Mesenchymal stem cell (in vitro differentiated cells and primary cell): ENCODE measurements around the gene PLEKHG4B.
A peak's percentile ranks its signal among the peaks of the same experiment; 100 is the strongest.

Experiments
- DNase-seq: peaks from one replicate; pipeline ENCODE4 v3.0.0-alpha.2; 2013
- H2AFZ ChIP-seq: one replicate; pipeline ENCODE4 v1.6.1; 2013; ENCODE audit warnings: low read depth, mild to moderate bottlenecking, control low read depth, inconsistent platforms, low read length, moderate library complexity
- H2AK5ac ChIP-seq: 2 replicates; pipeline ENCODE4 v1.6.1; 2013; ENCODE audit warnings: low read length, moderate library complexity, mild to moderate bottlenecking, inconsistent platforms; ENCODE audit not compliant: severe bottlenecking
- H2BK120ac ChIP-seq: one replicate; pipeline ENCODE4 v1.6.1; 2013; ENCODE audit warnings: low read depth, mild to moderate bottlenecking, inconsistent platforms, low read length, moderate library complexity
- H2BK12ac ChIP-seq, 2 experiments: one replicate each; pipeline ENCODE4 v1.6.1; 2013; ENCODE audit warnings: inconsistent platforms in 2 of 2, low read length in 2 of 2, mild to moderate bottlenecking in 2 of 2, moderate library complexity in 2 of 2, control low read depth in 1 of 2
- H2BK15ac ChIP-seq: one replicate; pipeline ENCODE4 v1.6.1; 2013; ENCODE audit warnings: mild to moderate bottlenecking, low read depth, inconsistent platforms; ENCODE audit not compliant: poor library complexity, severe bottlenecking
- H2BK5ac ChIP-seq: 2 replicates; pipeline ENCODE4 v1.6.1; 2013; ENCODE audit warnings: low read depth, mild to moderate bottlenecking, low read length, control low read depth, inconsistent platforms; ENCODE audit not compliant: poor library complexity, severe bottlenecking
- H3K14ac ChIP-seq, 2 experiments: one replicate each; pipeline ENCODE4 v1.6.1; 2013; ENCODE audit warnings: inconsistent platforms in 2 of 2, low read length in 2 of 2, control low read depth in 1 of 2, mild to moderate bottlenecking in 1 of 2, moderate library complexity in 1 of 2
- H3K18ac ChIP-seq, 2 experiments: one replicate each; pipeline ENCODE4 v1.6.1; 2013; ENCODE audit warnings: inconsistent platforms in 2 of 2, low read length in 2 of 2, control low read depth in 1 of 2, low read depth in 1 of 2, mild to moderate bottlenecking in 1 of 2
- H3K23ac ChIP-seq, 2 experiments: one replicate each; pipeline ENCODE4 v1.6.1; 2013; ENCODE audit warnings: inconsistent platforms in 2 of 2, low read length in 2 of 2, mild to moderate bottlenecking in 2 of 2, moderate library complexity in 2 of 2, control low read depth in 1 of 2
- H3K27ac ChIP-seq: 2 replicates; pipeline ENCODE4 v1.5.1; 2013; ENCODE audit warnings: mild to moderate bottlenecking, moderate library complexity, low read length, control low read depth, inconsistent platforms; ENCODE audit not compliant: poor library complexity, severe bottlenecking
- H3K27me3 ChIP-seq, 2 experiments: 2 replicates each; pipeline versions ENCODE4 v1.6.1 to v1.7.0; 2013; ENCODE audit warnings: low read length in 2 of 2, mild to moderate bottlenecking in 2 of 2, moderate library complexity in 2 of 2, control low read depth in 1 of 2, inconsistent platforms in 1 of 2; ENCODE audit not compliant: control insufficient read depth in 1 of 2, insufficient read depth in 1 of 2
- H3K36me3 ChIP-seq, 2 experiments: 2 replicates each; pipeline versions ENCODE4 v1.6.1 to v1.7.0; 2013; ENCODE audit warnings: low read length in 2 of 2, control low read depth in 1 of 2, inconsistent platforms in 1 of 2, low read depth in 1 of 2, mild to moderate bottlenecking in 1 of 2; ENCODE audit not compliant: insufficient read depth in 2 of 2, control insufficient read depth in 1 of 2
- H3K4ac ChIP-seq, 2 experiments: one replicate each; pipeline ENCODE4 v1.6.1; 2013; ENCODE audit warnings: inconsistent platforms in 2 of 2, low read length in 2 of 2, mild to moderate bottlenecking in 2 of 2, moderate library complexity in 2 of 2, control low read depth in 1 of 2, low read depth in 1 of 2
- H3K4me1 ChIP-seq: 2 replicates; pipeline ENCODE4 v1.6.1; 2013; ENCODE audit warnings: low read depth, low read length, control low read depth; ENCODE audit not compliant: control insufficient read depth, insufficient read depth
- H3K4me2 ChIP-seq: 2 replicates; pipeline ENCODE4 v1.6.1; 2013; ENCODE audit warnings: low read length, mild to moderate bottlenecking, inconsistent platforms; ENCODE audit not compliant: poor library complexity, severe bottlenecking
- H3K4me3 ChIP-seq, 2 experiments: 2 replicates each; pipeline versions ENCODE4 v1.5.1 to v1.7.0; 2013; ENCODE audit warnings: low read length in 2 of 2, mild to moderate bottlenecking in 2 of 2, control low read depth in 1 of 2, low read depth in 1 of 2; ENCODE audit not compliant: insufficient read depth in 1 of 2
- H3K79me1 ChIP-seq: replicated peaks from 2 replicates; pipeline ENCODE4 v1.6.1; 2013; ENCODE audit warnings: mild to moderate bottlenecking, control low read depth, low read length, inconsistent platforms; ENCODE audit not compliant: poor library complexity, severe bottlenecking
- H3K9ac ChIP-seq: 2 replicates; pipeline ENCODE4 v1.7.0; 2013; ENCODE audit warnings: mild to moderate bottlenecking, low read length, moderate library complexity
- H3K9me3 ChIP-seq: 2 replicates; pipeline ENCODE4 v1.7.0; 2013; ENCODE audit warnings: mild to moderate bottlenecking, low read length; ENCODE audit not compliant: control insufficient read depth
- H4K8ac ChIP-seq: one replicate; pipeline ENCODE4 v1.6.1; 2013; ENCODE audit warnings: inconsistent platforms, mild to moderate bottlenecking, low read length, moderate library complexity
- H4K91ac ChIP-seq: one replicate; pipeline ENCODE4 v1.6.1; 2013; ENCODE audit warnings: mild to moderate bottlenecking, low read length, inconsistent platforms
- WGBS: methylation state at CpG from one replicate; pipeline ENCODE4 v1.1.7; 2013; ENCODE audit warnings: mixed read lengths; 5-methylcytosine and 5-hydroxymethylcytosine counted together

Gene PLEKHG4B

GRCh38 chr5:206406-206805 lies 114.4 kb downstream of the PLEKHG4B start:
- WGBS: 80% methylated on average over 11 of the region's 11 CpGs

GRCh38 chr5:206927-207536 lies 115.1 kb downstream of the PLEKHG4B start:
- H2BK15ac ChIP-seq: no peak overlapping the region

More at GRCh38 chr5:206406-206805, 114.4 kb downstream of the PLEKHG4B start:
- Histone ChIP-seq H2BK15ac (no peak overlapping the region), H2BK120ac (no peak overlapping the region), H3K36me3 (peaks cover 32 to 42% of the 10 kb centered on the region in 2 experiments), H3K23ac (no peak overlapping the region), H3K4me1 (peaks cover 3% of the 10 kb centered on the region), H2BK12ac (no peak overlapping the region), H3K4ac (no peak overlapping the region), H3K14ac (no peak overlapping the region), H2BK5ac (no peak overlapping the region), H3K79me1 (peaks cover 45% of the 10 kb centered on the region), H3K27me3 (no peaks in the 10 kb centered on the region), H3K18ac (no peak overlapping the region), H3K4me3 (no peak overlapping the region), H4K8ac (no peak overlapping the region), H3K4me2 (no peak overlapping the region), H3K27ac (no peak overlapping the region), H2AK5ac (no peak overlapping the region), H3K9me3 (no peaks in the 10 kb centered on the region), H2AFZ (no peak overlapping the region), H4K91ac (no peak overlapping the region), H3K9ac (peak overlapping the region; percentile 17)
- DNase-seq: peak; percentile 28

GRCh38 chr5:207599-207998 lies 115.6 kb downstream of the PLEKHG4B start:
- H2BK120ac ChIP-seq: no peak overlapping the region
- H3K4ac ChIP-seq: no peak overlapping the region
- H3K14ac ChIP-seq: no peak overlapping the region
- no peaks in the 10 kb centered on the region for H3K27me3 ChIP-seq
- H2BK12ac ChIP-seq: no peak overlapping the region
- no peak overlapping the region for H4K8ac ChIP-seq
- no peak overlapping the region for H3K9ac ChIP-seq
- no peak overlapping the region for H3K23ac ChIP-seq
- no peak overlapping the region for H3K4me3 ChIP-seq
- no peaks in the 10 kb centered on the region for H3K9me3 ChIP-seq
- no peak overlapping the region for H3K27ac ChIP-seq
- WGBS: 97% methylated on average over 7 of the region's 14 CpGs
- no peak overlapping the region for H2AFZ ChIP-seq
- no peak overlapping the region for H2BK15ac ChIP-seq
- peaks cover 3% of the 10 kb centered on the region for H3K4me1 ChIP-seq
- H3K4me2 ChIP-seq: no peak overlapping the region
- peaks cover 34% of the 10 kb centered on the region for H3K79me1 ChIP-seq
- H4K91ac ChIP-seq: no peak overlapping the region
- H3K18ac ChIP-seq: no peak overlapping the region
- no peak overlapping the region for H2AK5ac ChIP-seq
- peaks cover 27 to 33% of the 10 kb centered on the region in 2 experiments for H3K36me3 ChIP-seq
- DNase-seq: no peak
- H2BK5ac ChIP-seq: no peak overlapping the region

More at GRCh38 chr5:206927-207536, 115.1 kb downstream of the PLEKHG4B start:
- no peaks in the 10 kb centered on the region for H3K27me3 ChIP-seq
- H3K4me1 ChIP-seq: peaks cover 3% of the 10 kb centered on the region
- no peak overlapping the region for H3K4ac ChIP-seq
- WGBS: 86% methylated on average over 8 of the region's 8 CpGs
- no peak overlapping the region for H4K8ac ChIP-seq
- no peak overlapping the region for H3K23ac ChIP-seq
- no peak overlapping the region for H3K18ac ChIP-seq
- peaks cover 27 to 38% of the 10 kb centered on the region in 2 experiments for H3K36me3 ChIP-seq
- H4K91ac ChIP-seq: no peak overlapping the region
- no peak overlapping the region for H2AK5ac ChIP-seq
- no peak overlapping the region for H2BK12ac ChIP-seq
- no peak overlapping the region for H2BK5ac ChIP-seq
- no peak overlapping the region for H3K4me2 ChIP-seq
- H3K9ac ChIP-seq: no peak overlapping the region
- no peak overlapping the region for H3K27ac ChIP-seq
- H3K14ac ChIP-seq: no peak overlapping the region
- H3K4me3 ChIP-seq: no peak overlapping the region
- no peak overlapping the region for H2BK120ac ChIP-seq
- H2AFZ ChIP-seq: no peak overlapping the region
- DNase-seq: no peak
- no peaks in the 10 kb centered on the region for H3K9me3 ChIP-seq
- H3K79me1 ChIP-seq: peaks cover 39% of the 10 kb centered on the region

GRCh38 chr5:208449-209114 lies 116.6 kb downstream of the PLEKHG4B start:
- H2BK5ac ChIP-seq: no peak overlapping the region
- no peak overlapping the region for H2AK5ac ChIP-seq
- no peak overlapping the region for H2BK15ac ChIP-seq
- H3K9me3 ChIP-seq: peaks cover 2% of the 10 kb centered on the region
- WGBS: 95% methylated on average over 15 of the region's 15 CpGs
- no peak overlapping the region for H3K14ac ChIP-seq
- H3K36me3 ChIP-seq: peaks cover 25 to 31% of the 10 kb centered on the region in 2 experiments
- no peak overlapping the region for H3K27ac ChIP-seq
- no peak overlapping the region for H2BK12ac ChIP-seq
- no peak overlapping the region for H4K91ac ChIP-seq
- no peak overlapping the region for H4K8ac ChIP-seq
- H3K4me2 ChIP-seq: no peak overlapping the region
- H3K4me3 ChIP-seq: no peak overlapping the region
- H3K18ac ChIP-seq: no peak overlapping the region
- H3K27me3 ChIP-seq: no peaks in the 10 kb centered on the region
- no peak overlapping the region for H3K4ac ChIP-seq
- no peak overlapping the region for H2AFZ ChIP-seq
- no peak overlapping the region for H3K9ac ChIP-seq
- no peak overlapping the region for H3K23ac ChIP-seq
- peaks cover 31% of the 10 kb centered on the region for H3K79me1 ChIP-seq
- H3K4me1 ChIP-seq: peaks cover 3% of the 10 kb centered on the region
- no peak overlapping the region for H2BK120ac ChIP-seq
- DNase-seq: no peak
